COR-L47 (cell line): ENCODE results near the gene EXOC4.
"Not testable (repeated sequence)": the region's sequence is repeated elsewhere in the genome, so short reads cannot be mapped to it uniquely, and the experiment has no call there.

Experiments used
- DNase-seq: peaks from one replicate; lab custom pipeline; 2025; lab: John Stamatoyannopoulos, UW

Gene EXOC4

GRCh38 chr7:133315332-133316040, 62.6 kb downstream of the EXOC4 start:
- no peak for DNase-seq

- no peak for DNase-seq
Measured at GRCh38 chr7:133319842-133320241, 67.0 kb downstream of the EXOC4 start.

- no peak for DNase-seq
Measured at GRCh38 chr7:133320891-133321290, 68.0 kb downstream of the EXOC4 start.

- DNase-seq: not testable (repeated sequence)
Measured at GRCh38 chr7:133321366-133321765, 68.5 kb downstream of the EXOC4 start.

GRCh38 chr7:133326745-133327144, 73.9 kb downstream of the EXOC4 start:
- not testable (repeated sequence) for DNase-seq

GRCh38 chr7:133328021-133328420, 75.1 kb downstream of the EXOC4 start:
- DNase-seq: not testable (repeated sequence)

- DNase-seq: no peak
Measured at GRCh38 chr7:133330085-133330484, 77.2 kb downstream of the EXOC4 start.

GRCh38 chr7:133331861-133332260, 79.0 kb downstream of the EXOC4 start:
- no peak for DNase-seq

GRCh38 chr7:133339772-133340171, 86.9 kb downstream of the EXOC4 start:
- DNase-seq: no peak

GRCh38 chr7:133344275-133344674, 91.4 kb downstream of the EXOC4 start:
- DNase-seq: no peak

- DNase-seq: no peak
Measured at GRCh38 chr7:133345690-133346421, 93.0 kb downstream of the EXOC4 start.

- no peak for DNase-seq
Measured at GRCh38 chr7:133348250-133348649, 95.4 kb downstream of the EXOC4 start.

GRCh38 chr7:133349101-133349500, 96.2 kb downstream of the EXOC4 start:
- DNase-seq: no peak

GRCh38 chr7:133352430-133352829, 99.6 kb downstream of the EXOC4 start:
- no peak for DNase-seq

GRCh38 chr7:133353775-133354174, 100.9 kb downstream of the EXOC4 start:
- no peak for DNase-seq

GRCh38 chr7:133354546-133355324, 101.9 kb downstream of the EXOC4 start:
- DNase-seq: no peak

GRCh38 chr7:133355325-133355708, 102.4 kb downstream of the EXOC4 start:
- DNase-seq: no peak

- no peak for DNase-seq
Measured at GRCh38 chr7:133355822-133356221, 102.9 kb downstream of the EXOC4 start.

- no peak for DNase-seq
Measured at GRCh38 chr7:133358708-133359107, 105.8 kb downstream of the EXOC4 start.

GRCh38 chr7:133359449-133359848, 106.6 kb downstream of the EXOC4 start:
- DNase-seq: no peak

- DNase-seq: no peak
Measured at GRCh38 chr7:133360201-133360600, 107.3 kb downstream of the EXOC4 start.

- DNase-seq: no peak
Measured at GRCh38 chr7:133361806-133362205, 108.9 kb downstream of the EXOC4 start.
